GM18498 (cell line): ENCODE measurements around the gene SLC12A7.

Experiments
- ATAC-seq: cut with Tn5 transposase; IDR thresholded peaks from one replicate; pipeline ENCODE4 v1.9.1; 2021; ENCODE audit warnings: mild to moderate bottlenecking, moderate library complexity; ENCODE audit not compliant: unreplicated experiment

The SLC12A7 gene

DNA sequence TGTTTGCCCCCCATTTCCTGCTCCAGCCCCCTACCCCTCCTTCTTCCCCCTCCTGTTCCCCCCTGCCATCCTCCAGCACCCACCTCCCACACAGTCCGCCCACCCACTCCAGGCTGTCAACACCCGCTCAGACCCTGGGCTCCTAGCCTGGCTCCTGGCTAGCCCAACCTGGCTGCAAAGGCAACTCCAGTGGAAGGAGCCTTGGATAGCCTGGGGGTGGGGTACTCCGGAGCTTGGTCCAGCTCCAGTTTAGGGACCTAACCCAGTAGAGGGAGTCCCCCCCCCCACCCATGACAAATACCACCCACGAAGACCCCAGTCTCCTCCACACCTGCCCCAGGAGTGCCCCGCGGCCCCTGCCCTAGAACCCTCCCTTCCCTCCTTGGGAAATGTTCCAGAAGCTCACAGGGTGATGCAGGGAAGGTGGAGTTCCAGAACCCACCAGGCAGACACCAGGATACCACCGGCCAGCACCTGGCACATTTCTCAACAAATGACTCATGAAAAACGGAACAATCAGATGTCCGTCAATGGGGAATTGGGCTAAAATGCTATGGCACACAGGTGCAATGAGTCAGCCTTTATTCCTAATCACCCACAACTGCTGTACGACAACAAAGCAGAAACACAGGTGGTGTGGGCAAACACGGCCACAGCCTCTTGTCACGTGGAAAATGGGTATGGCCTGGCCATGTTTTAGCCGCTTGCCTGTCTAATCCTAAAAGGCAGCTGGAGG lies 901 bp upstream of the SLC12A7 start:
- ATAC-seq: no peak

DNA sequence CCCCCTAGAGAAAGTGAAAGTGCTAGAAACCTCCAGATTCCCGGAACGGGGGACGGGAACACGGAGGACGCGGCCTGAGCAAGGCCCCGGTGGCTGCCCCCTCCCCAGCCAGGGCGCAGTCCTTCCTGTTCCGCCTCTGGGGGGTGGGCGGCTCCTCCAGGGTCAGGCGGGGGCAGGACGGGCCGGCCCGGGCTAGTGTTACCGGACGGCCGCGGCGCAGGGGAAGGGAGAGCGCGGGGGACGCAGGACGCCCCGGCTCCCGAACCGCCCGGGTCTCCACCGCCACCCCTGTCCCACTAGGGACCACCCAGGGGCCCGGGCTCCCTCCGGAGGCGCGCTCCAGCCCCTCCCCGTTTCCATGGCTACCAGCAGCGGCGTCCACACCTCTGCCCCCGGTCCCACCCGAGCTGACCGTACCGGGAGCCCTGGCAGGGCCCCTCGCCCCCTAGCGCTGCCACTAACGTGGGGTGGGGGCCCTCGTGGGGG lies 579 bp downstream of the SLC12A7 start:
- peak; percentile 42 for ATAC-seq

DNA sequence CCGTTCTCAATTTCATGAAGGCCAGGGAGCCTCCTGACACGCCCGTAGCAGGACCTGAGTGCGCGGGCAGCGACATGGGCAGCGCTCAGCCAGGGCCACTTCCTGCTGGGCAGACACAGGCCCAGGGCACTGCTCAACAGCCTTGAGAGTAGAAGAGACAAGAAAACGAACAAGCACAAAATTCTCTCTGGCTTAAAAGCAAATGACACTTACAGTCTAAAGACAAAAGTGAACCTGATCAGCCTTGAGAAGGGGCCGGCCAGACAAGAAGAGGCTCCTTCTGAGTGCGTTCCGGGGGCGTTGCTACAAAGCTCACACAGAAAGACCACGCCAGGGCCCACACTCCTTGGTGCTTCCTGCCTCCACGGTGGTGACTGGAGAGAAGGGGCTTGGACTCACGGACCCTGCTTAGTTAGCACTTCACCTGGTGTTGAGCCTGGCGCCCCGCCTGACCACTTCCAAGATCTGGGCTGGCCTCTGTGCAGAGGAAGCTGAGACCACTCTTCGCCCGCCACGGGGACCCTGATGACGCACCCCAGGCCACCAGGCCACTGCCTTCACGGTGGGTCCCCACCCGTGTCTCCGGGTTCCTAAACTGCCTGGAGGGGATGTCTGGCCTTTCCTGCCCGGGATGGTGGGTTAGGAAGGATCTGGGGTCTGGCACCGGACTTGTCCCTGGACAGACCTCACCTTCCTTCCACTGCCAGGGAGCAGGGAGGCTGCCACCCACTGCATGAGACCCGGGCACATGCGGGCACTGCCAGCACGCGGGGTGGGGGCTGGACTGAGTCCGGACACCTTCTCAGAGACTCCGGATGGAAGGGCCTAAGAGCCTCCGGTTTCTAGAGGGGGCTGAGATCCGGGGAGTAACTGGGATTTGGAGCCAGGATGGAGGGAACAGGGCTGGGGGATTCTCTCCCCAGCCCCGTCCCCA lies 1.3 kb downstream of the SLC12A7 start:
- no peak for ATAC-seq

DNA sequence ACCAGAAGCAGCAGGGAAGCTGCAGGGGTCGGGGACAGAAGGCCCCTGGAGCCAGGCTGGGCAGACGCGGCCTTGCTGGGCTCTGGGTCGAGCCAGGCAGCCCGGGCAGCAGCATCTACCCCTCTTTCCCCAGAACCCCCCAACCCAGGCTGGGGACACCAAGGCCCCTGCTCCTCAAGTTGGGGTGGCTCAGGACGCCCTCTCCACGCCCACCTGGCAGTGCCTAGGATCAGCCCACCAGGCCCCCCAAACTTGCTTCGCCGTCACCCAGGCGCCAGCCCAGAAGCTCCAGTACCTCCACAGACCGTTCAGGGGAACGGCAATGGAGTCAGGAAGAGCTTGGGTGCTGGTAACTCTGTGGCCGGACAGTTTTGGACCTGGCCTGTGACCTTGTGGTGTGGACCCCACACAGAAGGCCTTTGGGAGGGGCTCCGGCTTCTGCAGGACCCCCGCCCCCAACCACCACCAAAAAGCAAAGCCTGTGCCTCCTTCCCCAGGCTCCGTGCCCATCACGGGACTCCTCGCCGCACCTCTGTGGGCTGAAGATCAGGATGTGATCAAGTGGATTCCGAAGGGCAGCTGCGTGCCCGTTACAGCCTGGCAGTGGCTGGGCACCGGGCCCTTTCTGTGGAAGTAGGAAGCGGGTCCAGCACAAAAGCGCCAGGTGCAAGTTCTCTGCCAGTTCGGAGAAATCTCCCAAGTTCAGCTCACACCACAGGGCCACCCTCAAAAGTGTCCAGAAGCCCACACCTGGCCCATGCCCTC lies 2.1 kb downstream of the SLC12A7 start:
- ATAC-seq: no peak

DNA sequence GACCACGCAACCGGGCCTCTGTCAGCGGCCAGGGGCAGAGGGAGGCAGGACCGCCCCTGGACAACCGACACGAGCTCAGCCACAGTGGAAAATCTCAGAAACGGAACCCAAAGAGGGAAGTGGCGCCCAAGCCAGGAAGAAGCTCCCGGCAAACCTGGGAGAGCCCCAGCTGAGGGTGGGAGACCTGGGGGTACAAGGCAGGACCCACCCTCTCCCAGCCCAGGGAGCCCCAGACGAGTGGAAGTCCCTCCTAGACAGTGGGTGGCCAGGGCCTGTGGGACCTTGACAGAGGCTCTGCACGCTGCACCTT lies 3.0 kb downstream of the SLC12A7 start:
- ATAC-seq: no peak

DNA sequence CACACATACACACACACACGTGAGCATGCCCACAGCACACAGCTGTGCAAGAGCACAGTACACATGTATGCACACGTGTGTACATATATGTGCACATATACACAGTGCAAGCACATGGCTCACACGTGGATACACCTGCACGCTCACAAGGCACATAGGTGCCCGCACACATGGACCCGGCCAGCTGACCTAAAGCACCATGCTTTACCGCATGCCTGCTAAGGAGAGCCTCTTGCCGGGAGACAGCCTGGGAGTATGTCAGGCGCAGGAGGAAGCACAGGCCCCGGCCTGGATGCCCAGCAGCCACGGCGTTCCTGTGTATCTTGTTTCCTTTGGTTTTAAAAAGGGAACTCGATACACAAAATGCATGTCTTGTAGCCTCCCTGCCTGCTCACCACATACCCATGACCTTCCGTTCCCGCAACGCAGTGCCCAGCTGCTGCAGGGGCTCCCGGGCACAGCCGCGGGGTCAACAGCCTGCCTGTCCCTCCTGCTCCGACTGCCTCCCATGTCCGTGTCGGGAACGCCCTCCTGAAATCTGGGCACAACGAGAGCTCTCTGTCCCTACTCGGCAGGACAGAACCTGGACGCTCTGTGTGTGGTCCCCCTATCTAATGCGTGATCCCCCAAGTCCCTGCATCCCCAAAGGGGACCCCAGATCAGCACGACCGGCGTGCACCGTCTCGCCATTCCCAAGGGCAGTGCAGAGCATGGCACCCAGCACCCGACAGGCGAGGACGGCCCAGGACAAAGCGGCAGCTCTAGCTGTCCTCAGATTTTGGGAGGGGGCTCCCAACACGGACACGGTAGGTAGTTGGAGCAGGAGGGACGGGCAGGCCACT lies 3.6 kb downstream of the SLC12A7 start:
- no peak for ATAC-seq

DNA sequence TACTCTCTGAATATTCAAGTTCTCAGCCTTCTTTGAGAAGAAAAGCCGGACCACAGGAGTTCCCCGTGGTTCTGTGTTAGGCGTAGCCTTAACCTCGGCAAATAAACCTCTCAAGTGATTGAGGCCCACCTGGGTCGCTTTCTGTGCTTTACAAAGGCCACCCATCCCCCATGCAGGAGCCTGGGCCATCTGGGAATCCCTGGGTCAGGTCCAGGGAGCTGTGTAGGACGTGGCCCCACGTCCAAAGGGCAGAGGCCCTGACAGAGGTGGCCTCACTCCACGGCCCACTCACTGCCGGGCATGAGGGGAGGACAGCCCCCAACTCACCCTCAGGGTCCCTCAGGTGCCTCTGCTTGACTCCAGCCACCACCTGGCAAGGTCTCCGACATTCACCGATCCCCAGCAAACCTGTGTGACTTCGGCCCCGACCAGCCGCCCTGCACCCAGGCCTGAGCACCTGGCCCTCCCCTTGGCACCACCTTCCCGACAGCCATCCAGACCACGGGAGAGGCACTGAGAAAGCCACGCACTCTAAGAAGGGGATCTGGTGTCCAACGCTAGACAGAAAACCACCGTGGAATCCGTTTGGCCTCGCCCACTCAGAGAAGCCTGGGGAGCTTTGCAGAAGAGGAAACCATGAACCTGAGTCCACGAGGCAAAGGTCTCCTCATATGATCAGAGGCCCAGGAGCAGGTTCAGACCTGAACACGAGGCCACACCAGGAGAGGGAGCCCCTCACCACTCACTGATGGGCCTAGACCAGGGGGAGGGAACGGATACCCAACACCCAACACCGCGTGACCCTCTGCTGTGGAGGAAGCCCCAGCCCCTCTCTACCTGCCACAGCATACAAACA lies 4.5 kb downstream of the SLC12A7 start:
- ATAC-seq: no peak

DNA sequence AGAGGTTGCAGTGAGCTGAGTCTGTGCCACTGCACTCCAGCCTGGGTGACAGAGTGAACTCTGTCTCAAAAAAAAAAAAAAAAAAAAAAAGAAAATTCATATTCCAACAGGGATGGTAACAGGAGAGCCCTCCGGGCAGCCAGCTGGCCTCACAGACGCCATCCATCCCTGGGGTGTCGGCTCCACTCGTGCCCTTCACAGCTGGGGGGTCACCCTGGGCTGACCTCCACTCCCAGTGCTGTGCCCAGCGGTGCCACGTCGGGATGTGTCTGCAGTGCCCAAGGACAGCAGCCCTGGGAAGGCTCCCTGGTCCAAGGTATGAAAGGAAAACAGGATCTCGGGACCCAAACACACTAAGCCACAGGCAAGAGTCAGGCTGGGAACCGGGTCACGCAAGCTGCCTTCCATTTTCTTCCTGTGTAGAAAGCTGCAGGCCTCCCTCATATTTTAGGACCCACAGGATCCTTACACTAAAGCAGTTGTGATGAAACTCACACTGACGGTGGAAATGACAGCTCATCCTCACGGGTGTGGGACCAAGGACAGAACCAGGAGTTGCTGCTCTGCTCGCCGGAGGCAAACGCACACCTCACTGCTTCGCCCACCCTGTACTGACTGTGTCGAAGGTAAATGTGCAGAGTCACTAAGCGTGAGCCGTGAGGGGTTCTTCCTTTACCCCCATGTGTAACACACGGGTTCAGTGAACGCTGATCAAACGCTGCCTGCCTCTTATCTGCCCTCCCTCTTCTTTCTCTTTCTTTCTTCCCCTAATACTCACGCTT lies 5.3 kb downstream of the SLC12A7 start:
- ATAC-seq: no peak

DNA sequence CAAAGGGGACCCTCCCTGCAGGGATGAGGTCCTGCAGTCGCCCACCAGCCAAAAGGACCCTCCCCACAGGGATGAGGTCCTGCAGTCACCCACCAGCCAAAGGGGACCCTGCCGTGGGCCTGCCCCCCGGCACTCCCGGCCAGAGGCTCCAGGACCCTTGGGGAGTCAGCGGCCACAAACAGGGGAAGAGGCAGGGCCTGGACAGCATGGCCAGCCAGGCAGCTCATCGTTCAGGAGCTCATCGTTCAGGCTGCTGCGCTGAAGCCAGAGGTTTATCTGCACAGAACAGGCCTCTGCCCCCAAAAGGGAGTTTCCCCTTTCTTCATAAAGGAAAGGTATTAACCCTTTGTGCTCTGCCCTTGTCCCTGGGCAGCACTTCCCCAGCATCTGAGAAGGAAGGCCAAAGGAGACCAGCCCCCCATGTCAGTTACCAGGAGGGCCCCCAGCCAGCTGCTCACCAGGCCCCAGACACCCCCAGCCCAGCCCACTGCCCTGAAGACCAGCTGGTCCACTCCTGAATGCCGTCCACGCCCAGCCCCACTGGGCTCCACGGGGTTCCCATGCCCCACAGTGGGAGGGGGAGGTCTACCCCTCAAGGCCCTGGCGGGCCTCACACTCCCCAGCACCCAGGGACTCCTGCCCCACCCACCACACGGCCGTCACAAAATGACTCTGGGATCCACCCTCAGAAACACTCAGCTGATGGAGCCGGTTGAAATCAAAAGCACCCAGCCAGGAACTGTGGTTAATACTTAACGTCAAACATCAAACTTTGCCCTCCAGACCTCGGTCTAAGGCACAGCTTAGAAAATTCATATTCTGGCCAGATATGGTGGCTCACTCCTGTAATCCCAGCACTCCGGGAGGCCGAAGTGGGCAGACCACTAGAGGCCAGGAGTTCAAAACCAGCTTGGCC lies 6.3 kb downstream of the SLC12A7 start:
- peak; percentile 58 for ATAC-seq

DNA sequence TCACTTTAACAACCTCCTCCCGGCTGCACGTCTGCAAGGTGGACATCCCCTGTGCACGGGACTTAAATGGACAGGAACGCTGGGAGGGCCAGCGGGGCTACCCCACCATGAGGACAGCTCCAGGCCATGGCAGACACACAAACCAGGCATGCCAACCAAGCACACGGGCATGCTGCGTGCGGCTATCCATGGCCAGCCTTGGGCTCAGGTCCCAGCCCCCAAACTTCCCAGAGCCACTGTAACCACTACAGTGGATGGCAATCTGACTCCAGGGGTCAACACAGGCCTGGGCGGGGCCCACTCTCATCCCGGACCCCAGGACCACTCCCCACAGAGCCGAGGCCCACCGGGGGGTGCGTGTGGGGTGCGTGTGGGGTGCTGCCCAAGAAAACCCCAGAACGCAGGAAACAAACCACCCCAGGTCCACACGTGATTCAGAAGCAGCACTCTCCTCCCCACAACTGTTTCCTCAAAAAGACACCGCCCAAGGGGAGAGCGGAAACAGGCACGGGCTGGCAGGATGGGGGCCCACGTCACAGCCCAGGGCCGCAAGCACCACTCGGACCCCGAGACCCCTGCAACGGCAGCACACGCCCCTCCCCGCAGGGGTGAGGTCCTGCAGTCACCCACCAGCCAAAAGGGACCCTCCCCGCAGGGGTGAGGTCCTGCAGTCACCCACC lies 7.4 kb downstream of the SLC12A7 start:
- ATAC-seq: peak; percentile 39

DNA sequence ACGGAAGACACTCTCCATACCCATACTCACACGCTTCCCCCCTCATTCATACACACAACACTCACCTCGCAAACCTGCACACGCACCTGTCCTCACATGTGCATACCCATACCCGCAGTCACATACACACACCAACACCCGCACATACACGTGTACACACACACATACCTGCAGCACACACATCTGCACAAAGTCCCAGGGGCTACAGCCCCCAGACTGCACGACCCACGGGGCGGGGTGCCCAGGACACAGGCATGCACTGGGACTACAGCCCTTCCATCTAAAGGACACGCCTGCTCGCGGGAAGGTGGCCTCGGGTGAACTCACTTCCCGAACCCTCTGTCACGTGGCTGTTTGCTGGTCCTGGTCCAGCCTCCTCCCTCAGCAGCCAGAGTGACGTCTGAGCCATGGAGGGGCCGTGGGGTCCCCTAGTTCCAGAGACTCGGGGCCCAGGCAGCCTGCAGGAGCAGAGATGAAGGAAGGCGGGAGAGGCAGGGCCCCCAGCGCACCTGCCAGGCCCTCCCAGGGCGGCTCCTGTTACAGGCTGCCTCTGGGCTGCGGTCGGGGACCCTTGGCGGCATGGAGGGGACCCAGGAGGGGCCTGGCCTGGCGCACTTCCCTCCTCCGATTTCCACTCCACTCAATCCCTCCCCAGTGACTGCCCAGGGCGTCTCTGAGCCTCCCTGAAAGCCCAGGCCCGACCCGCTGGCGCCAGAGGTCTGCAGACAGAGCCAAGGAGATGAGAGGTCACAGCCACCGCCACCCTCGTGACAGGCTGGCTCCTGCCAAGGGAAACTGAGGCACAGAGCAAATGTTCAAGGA lies 8.1 kb downstream of the SLC12A7 start:
- ATAC-seq: no peak

DNA sequence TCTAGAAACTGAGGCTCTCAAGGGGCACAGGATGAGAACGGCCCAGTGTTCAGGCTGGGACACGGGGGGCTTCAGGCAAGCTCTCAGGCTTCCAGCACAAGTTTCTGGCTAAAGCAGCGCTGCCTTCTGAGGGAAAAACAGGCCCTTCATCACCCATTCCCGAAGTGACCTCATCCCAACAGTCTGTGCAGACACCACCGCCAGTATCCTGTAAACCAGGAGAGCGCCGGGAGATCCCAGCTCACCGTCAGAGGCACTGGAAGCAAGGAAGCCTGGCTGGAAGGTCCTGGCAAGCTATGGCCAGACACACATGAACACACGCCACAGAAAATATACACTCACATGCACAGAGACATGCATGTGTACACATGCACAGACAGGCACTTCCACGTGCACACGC lies 8.8 kb downstream of the SLC12A7 start:
- ATAC-seq: no peak

DNA sequence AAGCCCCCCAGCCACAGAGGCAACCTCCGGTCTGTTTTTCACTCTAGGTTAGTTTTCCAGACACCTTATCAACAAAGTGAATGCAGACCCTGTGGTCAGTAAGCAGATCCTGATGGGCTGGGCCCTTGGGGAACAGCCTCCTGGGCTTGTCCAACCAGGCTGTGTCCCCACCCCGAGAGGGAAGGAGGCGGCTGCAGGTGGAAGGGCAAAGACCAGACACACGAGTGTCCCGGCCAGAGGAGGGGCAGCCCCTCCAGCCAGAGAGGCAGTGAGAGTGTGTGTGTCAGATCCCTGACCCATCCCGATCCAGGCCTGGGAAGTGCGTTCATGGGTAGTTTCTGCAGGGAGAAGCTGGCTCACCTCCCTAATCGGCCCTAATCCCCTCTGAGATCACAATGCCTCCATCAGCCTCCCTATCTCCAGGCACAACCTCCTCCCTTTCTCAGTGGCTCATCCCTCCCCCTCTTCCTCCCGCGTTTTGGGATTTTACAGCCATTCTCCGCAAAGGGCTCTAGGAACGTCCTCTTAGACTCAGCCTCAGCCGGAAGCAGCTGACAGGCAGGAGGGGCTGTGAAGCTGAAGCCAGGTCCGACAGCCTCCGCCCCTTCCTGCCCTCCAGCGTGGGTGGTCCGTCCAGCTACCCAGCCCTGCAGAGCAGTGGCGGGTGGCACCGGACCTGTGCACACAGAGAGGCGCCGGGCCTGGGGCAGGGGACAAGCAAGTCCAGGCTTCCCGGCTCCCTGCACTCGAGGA lies 9.7 kb downstream of the SLC12A7 start:
- no peak for ATAC-seq

DNA sequence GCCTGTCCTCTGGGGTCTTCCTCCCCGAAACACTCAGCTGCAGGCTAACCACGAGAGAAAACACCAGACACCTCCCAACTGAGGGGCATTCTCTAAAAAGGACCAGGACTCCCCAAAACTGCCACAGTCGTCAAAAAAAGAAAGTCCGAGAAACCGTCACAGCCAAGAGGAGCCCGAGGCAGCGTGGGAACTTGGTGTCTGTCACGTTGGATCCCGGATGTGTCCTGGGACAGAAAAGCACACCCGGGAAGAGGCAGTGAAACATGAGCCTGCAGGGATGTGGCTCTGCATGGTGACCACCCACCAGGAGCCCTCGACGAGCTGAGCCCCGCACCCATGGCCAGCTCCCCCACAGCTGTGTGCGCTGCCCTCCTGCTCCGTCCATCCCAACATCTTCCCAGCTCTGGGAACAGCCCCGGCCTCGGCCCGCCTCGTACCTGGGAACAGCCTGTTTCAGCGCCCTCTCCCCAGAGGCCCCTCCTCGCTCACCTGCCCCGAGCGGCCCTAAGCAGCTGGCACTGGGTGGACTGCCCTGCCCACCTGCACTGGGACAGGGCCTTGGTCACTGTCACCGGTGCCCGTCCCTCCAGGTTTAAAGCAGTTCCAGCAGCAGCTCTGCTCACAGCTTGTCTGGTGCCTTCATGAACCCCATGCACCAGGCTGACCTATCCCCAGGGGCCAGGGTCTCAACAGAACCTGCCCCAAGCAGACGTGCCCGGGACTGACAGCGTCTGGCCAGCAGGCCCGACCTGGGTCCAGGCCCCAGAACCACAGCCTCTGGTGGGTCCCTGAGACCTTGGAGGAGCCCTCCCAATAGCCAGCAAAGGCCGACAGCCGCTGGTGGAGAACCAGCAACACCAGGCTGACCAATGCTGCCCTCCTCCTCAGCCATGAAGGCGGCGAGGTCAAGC lies 10.9 kb downstream of the SLC12A7 start:
- ATAC-seq: no peak
